SJCRH30 (cell line): ENCODE data around the gene CLSTN2. TPM values are rescaled to one million over a fixed set of nuclear protein-coding genes. Genes with fewer than 3 reads are reported as not detected.

Experiments
- DNase-seq, 2 experiments: peaks; one replicate each; pipeline ENCODE4 v3.0.0-alpha.2; 2015 to 2020
- H3K27ac ChIP-seq: fragments of 250-450 bp; sonication (Bioruptor Pico); 2 replicates; pipeline ENCODE4 v1.5.1; 2020; ENCODE audit warnings: mild to moderate bottlenecking, moderate library complexity
- H3K27me3 ChIP-seq: fragments of 250-450 bp; sonication (Bioruptor Pico); 2 replicates; pipeline ENCODE4 v1.5.1; 2020; ENCODE audit warnings: mild to moderate bottlenecking, moderate library complexity
- H3K36me3 ChIP-seq: fragments of 250-450 bp; sonication (Bioruptor Pico); 2 replicates; pipeline ENCODE4 v1.5.1; 2020; ENCODE audit warnings: mild to moderate bottlenecking, moderate library complexity
- H3K4me1 ChIP-seq: fragments of 250-450 bp; sonication (Bioruptor Pico); 2 replicates; pipeline ENCODE4 v1.5.1; 2020; ENCODE audit warnings: mild to moderate bottlenecking, moderate library complexity
- H3K4me3 ChIP-seq: fragments of 250-450 bp; sonication (Bioruptor Pico); 2 replicates; pipeline ENCODE4 v1.5.1; 2020; ENCODE audit warnings: mild to moderate bottlenecking, moderate library complexity
- H3K9me3 ChIP-seq: fragments of 250-450 bp; sonication (Bioruptor Pico); replicated peaks from 2 replicates; pipeline ENCODE4 v1.5.1; 2020; ENCODE audit warnings: mild to moderate bottlenecking, moderate library complexity
- total RNA-seq: library from RNA; depleted of rRNA; stranded (reverse); fragments of >200 nt; shearing (Covaris generic); gene quantifications from 2 replicates; pipeline ENCODE4 v1.2.3, GENCODE V29; 2014

The CLSTN2 gene
- total RNA-seq, 1 experiment from 2014 or later = 10.0 TPM

DNA sequence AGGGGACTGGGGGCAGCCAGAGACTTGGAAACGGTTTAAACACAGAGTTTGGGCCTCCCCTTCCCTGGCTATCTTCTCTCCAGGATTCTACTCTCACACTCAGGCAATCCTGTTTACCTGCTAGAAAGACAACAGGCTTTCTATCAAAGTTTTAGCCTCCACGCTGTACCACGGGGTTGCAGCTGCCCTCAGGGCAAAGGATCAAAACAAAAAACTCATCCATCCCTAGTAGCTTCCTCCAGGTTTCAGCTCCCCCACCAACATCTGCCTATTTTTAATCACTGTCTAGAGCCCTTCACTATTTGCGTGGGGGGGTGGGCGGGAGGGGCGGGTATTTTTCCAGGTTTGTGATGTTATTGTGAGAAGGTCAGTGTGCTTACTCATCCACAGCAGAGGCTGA is 456.1 kb downstream of the CLSTN2 start:
- Histone ChIP-seq H3K36me3 (no peaks in the 10 kb centered on the region), H3K9me3 (no peaks in the 10 kb centered on the region), H3K27ac (no peak overlapping the region), H3K27me3 (no peaks in the 10 kb centered on the region), H3K4me3 (no peak overlapping the region), H3K4me1 (peaks cover 13% of the 10 kb centered on the region)
- peak; percentile 41 to 65 for DNase-seq

DNA sequence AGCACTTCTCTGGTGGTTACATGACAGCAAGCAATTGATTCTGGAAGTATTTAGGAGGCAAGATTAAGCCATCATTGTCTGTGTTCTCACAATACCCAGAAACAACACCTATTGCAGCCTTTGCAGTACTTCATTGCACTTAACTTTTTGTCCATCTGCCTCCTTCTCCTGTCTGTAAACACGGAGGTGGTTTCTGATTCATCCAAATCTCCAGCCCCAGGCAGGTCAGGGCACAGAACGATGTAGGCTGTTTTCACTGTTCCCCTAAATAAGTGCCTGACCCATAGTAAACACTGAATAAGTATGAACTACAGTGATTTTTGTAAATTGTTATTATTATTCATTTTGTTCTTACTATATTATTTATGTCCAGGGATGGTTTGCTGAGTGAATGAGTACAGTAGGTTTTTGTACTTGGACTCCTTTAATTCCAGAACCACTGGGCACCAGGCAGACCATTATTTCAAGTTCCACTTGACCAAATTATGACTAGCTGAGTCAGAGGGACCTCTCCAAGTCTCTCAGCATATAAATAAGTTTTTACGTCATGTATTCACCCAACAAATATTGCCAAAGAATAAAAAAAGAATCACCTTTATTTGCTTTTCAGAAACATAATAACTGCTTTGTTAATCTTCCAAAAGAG is 459.6 kb downstream of the CLSTN2 start:
- DNase-seq = no peak
- Histone ChIP-seq H3K9me3 (no peaks in the 10 kb centered on the region), H3K36me3 (no peaks in the 10 kb centered on the region), H3K4me3 (no peak overlapping the region), H3K27me3 (no peaks in the 10 kb centered on the region), H3K27ac (no peak overlapping the region), H3K4me1 (peaks cover 6% of the 10 kb centered on the region; the same call in 1 of the 2 replicates)

DNA sequence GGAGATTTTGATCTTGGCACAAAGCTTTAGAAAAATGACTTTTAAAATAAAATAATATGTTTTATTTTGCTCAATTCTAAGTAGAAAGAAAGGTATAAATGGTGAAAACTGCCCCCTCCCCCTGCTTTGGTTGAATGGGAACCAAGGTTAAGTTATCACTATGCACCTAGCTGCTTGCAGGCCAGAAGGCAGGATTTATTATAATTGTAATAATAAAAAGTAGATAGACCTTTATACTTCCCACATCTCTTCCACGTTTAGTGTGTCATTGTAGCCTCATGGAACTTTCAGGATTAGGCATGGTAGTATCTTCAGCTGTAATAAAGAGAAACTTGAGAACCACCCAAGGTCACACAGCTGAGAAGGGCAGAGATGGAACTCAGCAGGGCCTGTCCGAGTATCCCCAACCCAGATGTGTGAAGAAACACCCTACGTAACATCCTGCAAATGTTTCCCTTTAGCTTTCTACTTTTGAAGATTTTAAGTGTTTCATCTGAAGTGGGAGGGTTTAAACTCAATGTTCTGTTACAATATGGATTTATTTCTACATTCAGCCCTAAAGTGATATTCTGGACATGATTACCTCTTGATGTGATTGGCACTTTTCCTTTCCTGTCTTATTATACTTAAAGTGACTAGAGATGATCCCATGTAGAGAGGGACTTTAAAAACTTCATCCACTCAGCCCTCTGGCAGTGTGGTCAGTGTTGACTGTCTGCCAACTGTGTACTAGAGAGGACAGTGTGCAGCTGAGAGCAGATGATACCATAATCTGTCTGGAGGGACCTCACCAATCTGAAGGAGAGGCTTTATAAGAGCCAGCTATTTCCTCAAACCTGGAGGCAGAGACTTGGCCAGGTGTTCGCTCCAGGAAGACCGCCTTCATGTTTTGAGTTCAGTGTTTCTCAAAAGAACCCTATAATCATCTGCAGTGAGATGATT is 460.4 kb downstream of the CLSTN2 start:
- no peak overlapping the region for H3K27ac ChIP-seq
- no peaks in the 10 kb centered on the region for H3K9me3 ChIP-seq
- DNase-seq = peak in 1 of 2 experiments; percentile 45
- no peak overlapping the region for H3K4me3 ChIP-seq
- no peaks in the 10 kb centered on the region for H3K36me3 ChIP-seq
- H3K4me1 ChIP-seq = peaks cover 6% of the 10 kb centered on the region; the same call in 1 of the 2 replicates
- H3K27me3 ChIP-seq = no peaks in the 10 kb centered on the region

DNA sequence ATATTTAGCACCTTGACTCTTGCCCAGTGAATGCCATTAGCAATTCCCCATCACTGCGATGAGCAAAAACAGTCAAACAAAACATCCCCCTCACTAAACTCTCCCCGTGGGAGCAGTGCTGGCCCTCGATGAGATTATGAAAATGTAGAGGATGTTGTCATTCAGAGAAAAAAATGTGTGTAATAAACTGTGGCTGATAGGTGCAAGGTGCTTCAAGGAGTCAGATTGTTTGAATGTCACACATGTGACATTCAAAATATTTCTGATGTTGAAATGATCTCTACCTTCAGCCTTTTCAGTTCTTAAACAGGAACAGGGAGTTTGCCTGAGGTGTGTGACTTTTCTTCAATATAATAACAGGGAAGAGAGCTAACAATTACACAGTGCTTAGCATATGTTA is 461.1 kb downstream of the CLSTN2 start:
- no peaks in the 10 kb centered on the region for H3K36me3 ChIP-seq
- H3K27ac ChIP-seq = no peak overlapping the region
- H3K9me3 ChIP-seq = no peaks in the 10 kb centered on the region
- H3K4me3 ChIP-seq = no peak overlapping the region
- no peak for DNase-seq
- peaks cover 6% of the 10 kb centered on the region; the same call in 1 of the 2 replicates for H3K4me1 ChIP-seq
- no peaks in the 10 kb centered on the region for H3K27me3 ChIP-seq

DNA sequence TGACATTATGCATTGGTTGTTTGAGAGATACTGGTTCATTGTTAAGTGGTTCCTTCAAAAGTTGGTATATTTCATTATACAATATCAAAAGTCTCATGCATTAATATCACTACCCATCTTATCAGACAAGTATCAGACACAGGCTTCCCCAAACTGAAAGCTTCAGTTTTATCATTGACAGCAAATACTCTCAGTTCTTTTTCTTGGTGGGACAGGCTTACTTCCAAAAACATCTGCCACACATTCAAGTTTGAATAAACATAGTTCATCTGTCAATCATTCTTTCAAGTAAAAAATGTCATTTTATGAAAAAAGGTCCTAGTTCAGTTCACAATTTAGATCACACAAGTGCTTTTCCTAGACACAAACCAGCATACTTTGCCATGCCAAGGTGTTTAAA is 462.9 kb downstream of the CLSTN2 start:
- H3K4me3 ChIP-seq = no peak overlapping the region
- no peak for DNase-seq
- no peaks in the 10 kb centered on the region for H3K27me3 ChIP-seq
- no peaks in the 10 kb centered on the region for H3K36me3 ChIP-seq
- no peak overlapping the region for H3K27ac ChIP-seq
- no peaks in the 10 kb centered on the region for H3K9me3 ChIP-seq
- H3K4me1 ChIP-seq = peaks cover 4% of the 10 kb centered on the region; the same call in 1 of the 2 replicates

DNA sequence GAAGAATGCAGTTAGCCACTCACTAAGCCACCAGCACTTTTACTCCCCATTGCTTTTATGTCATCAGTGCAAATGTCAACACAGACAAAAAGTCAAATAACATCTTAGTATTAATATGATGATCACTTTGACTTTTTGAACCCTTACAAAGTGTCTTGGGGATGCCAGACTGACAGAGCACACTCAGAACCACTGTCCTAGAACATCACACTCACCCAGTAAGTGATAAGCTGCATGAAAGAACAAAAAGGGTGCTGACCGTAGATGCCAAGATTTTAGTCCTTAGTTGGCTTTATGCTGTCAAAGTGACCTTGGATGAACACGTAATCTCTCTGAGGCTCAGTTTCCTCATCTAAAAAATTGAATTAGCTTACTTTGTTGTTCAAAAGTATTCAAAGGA is 463.4 kb downstream of the CLSTN2 start:
- Histone ChIP-seq H3K9me3 (no peaks in the 10 kb centered on the region), H3K27me3 (no peaks in the 10 kb centered on the region), H3K4me1 (peaks cover 4% of the 10 kb centered on the region; the same call in 1 of the 2 replicates), H3K4me3 (no peak overlapping the region), H3K36me3 (no peaks in the 10 kb centered on the region), H3K27ac (no peak overlapping the region)
- no peak for DNase-seq

DNA sequence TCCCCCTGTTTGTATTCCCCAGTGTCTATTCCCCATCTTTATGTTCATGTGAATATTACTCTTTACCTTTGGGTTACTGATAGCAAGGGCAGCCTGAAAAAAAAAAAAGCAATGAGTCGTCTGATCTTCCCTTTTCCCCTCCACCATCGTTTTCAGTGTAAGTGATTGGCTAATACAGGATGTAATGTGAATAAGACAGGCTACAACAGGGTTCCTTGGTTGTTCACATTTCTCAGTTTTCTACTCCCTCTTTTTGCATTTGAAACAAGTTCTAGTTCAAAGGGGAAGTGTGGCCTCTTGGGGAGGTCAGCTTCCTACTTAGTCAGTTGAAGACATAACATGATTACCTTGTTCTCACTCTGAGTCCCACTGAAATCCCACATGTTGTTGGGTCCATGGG is 464.9 kb downstream of the CLSTN2 start:
- H3K27ac ChIP-seq = no peak overlapping the region
- no peak overlapping the region for H3K4me3 ChIP-seq
- no peak for DNase-seq
- no peaks in the 10 kb centered on the region for H3K9me3 ChIP-seq
- no peaks in the 10 kb centered on the region for H3K36me3 ChIP-seq
- H3K4me1 ChIP-seq = peaks cover 4% of the 10 kb centered on the region; the same call in 1 of the 2 replicates
- H3K27me3 ChIP-seq = no peaks in the 10 kb centered on the region

- Histone ChIP-seq H3K27me3 (no peaks in the 10 kb centered on the region), H3K9me3 (no peaks in the 10 kb centered on the region), H3K4me1 (no peaks in the 10 kb centered on the region), H3K36me3 (no peaks in the 10 kb centered on the region), H3K4me3 (no peak overlapping the region), H3K27ac (no peak overlapping the region)
- no peak for DNase-seq
These were observed 468.1 kb downstream of the CLSTN2 start for GRCh38 chr3:140403079-140403478.

DNA sequence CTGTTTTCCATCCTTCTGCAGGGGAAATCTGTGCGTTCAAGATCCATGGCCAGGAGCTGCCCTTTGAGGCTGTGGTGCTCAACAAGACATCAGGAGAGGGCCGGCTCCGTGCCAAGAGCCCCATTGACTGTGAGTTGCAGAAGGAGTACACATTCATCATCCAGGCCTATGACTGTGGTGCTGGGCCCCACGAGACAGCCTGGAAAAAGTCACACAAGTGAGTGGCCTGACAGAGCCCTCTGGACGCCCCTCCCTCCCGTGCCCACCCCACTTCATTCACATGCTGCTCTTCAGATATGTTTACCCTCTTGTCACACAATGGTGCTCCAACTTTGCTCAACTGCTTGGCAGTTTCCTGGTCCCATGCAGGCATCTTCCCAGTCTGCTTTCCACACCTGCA is 468.6 kb downstream of the CLSTN2 start:
- H3K9me3 ChIP-seq = no peaks in the 10 kb centered on the region
- DNase-seq = no peak
- H3K4me3 ChIP-seq = no peak overlapping the region
- no peak overlapping the region for H3K27ac ChIP-seq
- no peaks in the 10 kb centered on the region for H3K27me3 ChIP-seq
- H3K36me3 ChIP-seq = no peaks in the 10 kb centered on the region
- H3K4me1 ChIP-seq = no peaks in the 10 kb centered on the region

DNA sequence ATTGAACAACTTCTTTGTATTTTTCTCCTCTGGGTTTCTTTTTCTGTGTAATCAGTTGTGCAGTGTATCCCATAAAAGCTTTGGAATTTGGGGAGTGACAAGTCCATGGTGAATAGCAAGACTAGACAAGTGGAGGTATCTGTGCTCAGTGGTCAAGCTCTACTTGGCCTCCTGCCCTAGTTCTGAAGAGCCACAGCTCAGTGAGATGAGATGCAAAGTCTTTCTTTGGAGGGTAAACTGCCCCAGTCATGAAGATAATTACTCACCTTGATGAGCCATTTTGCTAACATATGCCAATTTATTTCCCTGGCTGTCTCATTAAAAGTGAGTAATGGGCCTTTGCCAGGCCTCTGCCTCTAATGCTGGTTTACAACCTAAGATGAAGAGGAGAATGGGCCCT is 471.7 kb downstream of the CLSTN2 start:
- no peak for DNase-seq

DNA sequence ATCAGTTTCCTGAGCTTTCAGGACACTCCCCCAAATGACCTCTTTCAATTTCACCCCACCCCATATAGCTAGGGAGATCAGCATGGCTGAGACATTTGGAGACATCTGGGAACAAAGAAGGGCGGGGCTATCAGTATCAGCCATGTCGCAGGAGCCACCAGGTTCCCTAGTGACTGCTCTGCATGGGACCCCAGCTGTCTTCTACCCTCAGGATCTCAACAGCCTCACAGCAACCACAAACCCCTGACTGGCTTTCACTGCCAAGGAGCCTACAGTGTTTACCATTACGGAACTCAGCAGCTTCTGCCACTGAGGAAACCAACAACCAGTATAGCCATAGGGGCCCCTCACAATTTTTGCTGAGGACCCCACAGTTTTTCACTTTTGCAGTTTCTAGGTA is 473.3 kb downstream of the CLSTN2 start:
- Histone ChIP-seq H3K9me3 (0 out of 2 replicates have a peak, but pooled peaks cover 3% of the 10 kb centered on the region), H3K4me1 (no peaks in the 10 kb centered on the region), H3K27me3 (no peaks in the 10 kb centered on the region), H3K36me3 (no peaks in the 10 kb centered on the region), H3K4me3 (no peak overlapping the region), H3K27ac (no peak overlapping the region)
- no peak for DNase-seq

More for the DNA sequence above, 471.7 kb downstream of the CLSTN2 start:
- Histone ChIP-seq H3K27ac (no peak overlapping the region), H3K27me3 (no peaks in the 10 kb centered on the region), H3K4me3 (no peak overlapping the region), H3K4me1 (no peaks in the 10 kb centered on the region), H3K36me3 (no peaks in the 10 kb centered on the region), H3K9me3 (0 out of 2 replicates have a peak, but pooled peaks cover 3% of the 10 kb centered on the region)

DNA sequence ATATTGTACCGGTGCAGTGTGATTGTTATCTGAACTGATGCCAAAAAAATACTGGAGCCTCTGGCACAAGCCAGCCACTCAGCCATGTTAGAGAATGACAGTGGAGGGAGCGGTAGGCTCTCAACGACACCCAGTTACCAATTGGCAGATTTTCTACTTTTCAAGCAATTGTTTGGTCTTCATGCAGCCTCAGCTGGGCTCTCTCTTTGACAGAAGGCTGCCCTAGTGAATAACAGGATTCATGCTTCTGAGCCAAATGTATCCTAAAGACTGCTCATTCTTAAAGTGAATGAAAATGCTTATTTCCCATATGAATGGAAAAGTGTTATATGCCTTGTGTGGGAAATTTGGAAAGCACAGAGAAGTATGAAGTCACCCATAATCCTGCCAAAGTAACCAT is 481.7 kb downstream of the CLSTN2 start:
- Histone ChIP-seq H3K9me3 (no peaks in the 10 kb centered on the region), H3K27me3 (no peaks in the 10 kb centered on the region), H3K36me3 (no peaks in the 10 kb centered on the region), H3K4me1 (peaks cover 10% of the 10 kb centered on the region), H3K4me3 (no peak overlapping the region), H3K27ac (no peak overlapping the region)
- no peak for DNase-seq

- Histone ChIP-seq H3K36me3 (no peaks in the 10 kb centered on the region), H3K27me3 (no peaks in the 10 kb centered on the region), H3K4me3 (no peak overlapping the region), H3K9me3 (no peaks in the 10 kb centered on the region), H3K27ac (no peak overlapping the region), H3K4me1 (peaks cover 20% of the 10 kb centered on the region)
- DNase-seq = peak; percentile 30 to 53
These were observed 485.8 kb downstream of the CLSTN2 start for GRCh38 chr3:140420621-140421357.

DNA sequence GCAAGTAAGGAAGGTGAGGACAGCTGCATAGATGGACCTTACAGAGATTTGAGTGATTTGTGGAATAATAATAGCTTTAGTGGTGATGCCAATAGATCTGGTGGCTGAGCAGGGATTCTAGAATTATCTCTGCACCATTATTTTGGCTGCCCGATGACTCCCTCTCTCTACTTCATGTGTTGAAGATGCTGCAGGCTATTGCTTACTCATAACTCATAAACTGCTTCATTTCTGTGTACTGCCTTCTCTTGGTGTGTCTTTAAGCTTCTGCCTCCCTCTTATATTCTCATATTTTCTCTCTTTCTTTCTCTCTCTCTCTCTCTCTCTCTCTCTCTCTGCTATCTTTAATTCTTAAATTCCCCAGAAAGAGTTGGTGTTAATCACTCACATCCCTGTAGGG is 486.9 kb downstream of the CLSTN2 start:
- Histone ChIP-seq H3K27me3 (no peaks in the 10 kb centered on the region), H3K27ac (no peak overlapping the region), H3K4me3 (no peak overlapping the region), H3K36me3 (no peaks in the 10 kb centered on the region), H3K4me1 (peaks cover 20% of the 10 kb centered on the region), H3K9me3 (no peaks in the 10 kb centered on the region)
- DNase-seq = no peak

DNA sequence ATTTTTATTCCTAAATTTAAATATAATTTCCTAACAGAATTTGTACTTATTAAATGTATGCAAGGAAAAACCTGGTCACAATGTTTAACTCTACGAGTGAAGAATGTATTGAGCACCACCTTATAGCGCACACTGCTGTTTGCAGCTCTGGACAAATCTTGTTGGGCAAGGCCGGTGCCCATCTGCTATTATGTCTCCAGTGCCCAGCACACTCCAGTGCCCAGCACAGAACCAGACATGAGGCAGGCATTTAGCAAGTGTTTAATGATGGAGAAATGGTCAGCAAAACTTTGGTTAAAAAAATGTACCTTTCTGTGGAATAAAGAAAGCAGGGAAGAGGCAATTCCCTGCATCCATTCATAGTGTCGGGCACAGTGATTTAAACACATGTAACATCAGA is 488.2 kb downstream of the CLSTN2 start:
- H3K9me3 ChIP-seq = no peaks in the 10 kb centered on the region
- H3K27ac ChIP-seq = no peak overlapping the region
- no peaks in the 10 kb centered on the region for H3K36me3 ChIP-seq
- no peak overlapping the region for H3K4me3 ChIP-seq
- no peak for DNase-seq
- H3K4me1 ChIP-seq = peaks cover 20% of the 10 kb centered on the region
- no peaks in the 10 kb centered on the region for H3K27me3 ChIP-seq
